K562 (cell line): ENCODE data around the gene NPEPL1. TPM values are rescaled to one million over a fixed set of nuclear protein-coding genes. Genes with fewer than 3 reads are reported as not detected.

Experiments
- ARID4B ChIP-seq: sonication (generic); formaldehyde crosslinking; IDR thresholded peaks from 2 replicates; pipeline ENCODE4 v1.8.0; 2022; ENCODE audit warnings: mild to moderate bottlenecking, missing genetic modification reagents
- HDAC8 ChIP-seq: fragments of 450-650 bp; IDR thresholded peaks from 2 replicates; pipeline ENCODE4 v1.6.1; 2016; ENCODE audit warnings: mild to moderate bottlenecking, missing genetic modification characterization, moderate library complexity, missing compliant biosample characterization
- TSHZ1 ChIP-seq: fragments of 250-450 bp; sonication (Bioruptor Pico); IDR thresholded peaks from 2 replicates; pipeline ENCODE4 v1.4.0; 2020; ENCODE audit warnings: mild to moderate bottlenecking, moderate library complexity
- polyA plus RNA-seq, 8 experiments: library from polyadenylated mRNA; depleted of rRNA in 4 of 8; stranded (reverse) in 5 of 8; unstranded in 3 of 8; fragments of >200 nt; fragmentation: Nextera tagmentation in 2 of 8; fragmentation: Illumina TruSeq in 1 of 8; extraction: Ambion mirVana in 2 of 8; extraction: Trizol in 1 of 8; gene quantifications; 2 replicates each; pipeline versions ENCODE4 v1.2.1 to v1.2.3, GENCODE V29; 2011 to 2014; ENCODE audit warnings: inconsistent platforms in 1 of 8, missing spikeins in 1 of 8
- total RNA-seq, 7 experiments: library from RNA; depleted of rRNA in 6 of 7; stranded (reverse); fragments of >200 nt in 6 of 7; fragmentation: Illumina TruSeq in 2 of 7; extraction: Trizol in 2 of 7; gene quantifications; 2 replicates each; pipeline versions ENCODE4 v1.2.1 to v1.2.3, GENCODE V29; 2011 to 2021; ENCODE audit warnings: low replicate concordance in 1 of 7

The NPEPL1 gene
- total and polyA plus RNA-seq, 9 of the 15 experiments (the other 6 are each of a cell fraction or from before 2014, with no cell fraction given), result 0.04 to 5.6 (median 0.94) TPM

- TF ChIP-seq TSHZ1, result no peak
- TF ChIP-seq ARID4B (CRISPR knock-in tag), result no peak
- TF ChIP-seq HDAC8 (tag), result no peak
- TF ChIP-seq, all 486 proteins: peak for 2
Observed at GRCh38 chr20:58655328-58656107, 37.1 kb upstream of the NPEPL1 start (continued).
